Thyroid gland (tissue), 4 donors: ENCODE data around the gene TTLL10. TPM values are rescaled to one million over a fixed set of nuclear protein-coding genes. Genes with fewer than 3 reads are reported as not detected.

Source experiments
- DNase-seq, 2 donors: peaks; one replicate each; pipeline ENCODE4 v3.0.0-alpha.2; 2019
- H3K27ac ChIP-seq, 3 donors: fragments of 200-600 bp; sonication (generic); 1 replicate in 2 of 3; 2 replicates in 1 of 3; pipeline ENCODE4 v1.5.1; 2016 to 2019; ENCODE audit warnings: mild to moderate bottlenecking in 1 of 3, moderate library complexity in 1 of 3
- H3K27me3 ChIP-seq: fragments of 200-600 bp; sonication (generic); one replicate; pipeline ENCODE4 v1.5.1; 2019
- H3K36me3 ChIP-seq, 2 donors: fragments of 200-600 bp; sonication (generic); one replicate each; pipeline ENCODE4 v1.5.1; 2016 to 2019
- H3K4me1 ChIP-seq, 2 donors: fragments of 200-600 bp; sonication (generic); one replicate each; pipeline ENCODE4 v1.5.1; 2017 to 2019
- H3K4me3 ChIP-seq, 3 donors: fragments of 200-600 bp; sonication (generic); replicated peaks in 1 of 3; 1 replicate in 2 of 3; 2 replicates in 1 of 3; pipeline ENCODE4 v1.5.1; 2016; ENCODE audit warnings: mild to moderate bottlenecking in 1 of 3
- H3K9me3 ChIP-seq: fragments of 200-600 bp; sonication (generic); one replicate; pipeline ENCODE4 v1.5.1; 2017
- CTCF ChIP-seq, 6 experiments: fragments of 200-600 bp in 3 of 6; fragments of 450-650 bp in 3 of 6; sonication (generic) in 3 of 6; IDR thresholded peaks; one replicate each; pipeline ENCODE4 v1.5.1; 2016 to 2019; ENCODE audit warnings: antibody characterized with exemption in 6 of 6, mild to moderate bottlenecking in 2 of 6, inconsistent platforms in 1 of 6, moderate library complexity in 1 of 6
- POLR2A ChIP-seq, 2 donors: fragments of 450-650 bp; IDR thresholded peaks; one replicate each; pipeline ENCODE4 v1.6.1; 2017; ENCODE audit warnings: antibody characterized with exemption in 2 of 2, mild to moderate bottlenecking in 2 of 2, moderate library complexity in 1 of 2
- WGBS, 2 donors: methylation state at CpG; one replicate each; pipeline ENCODE4 v1.1.5; 2017; 5-methylcytosine and 5-hydroxymethylcytosine counted together
- intact Hi-C: fragments of 100-400 bp; cut with DNase I; formaldehyde crosslinking; loops from one replicate; pipeline ENCODE4 v1.15.1; 2023
- total RNA-seq, 4 donors: library from RNA; depleted of rRNA; stranded (reverse); fragments of >200 nt; gene quantifications; one replicate each; pipeline ENCODE4 v1.2.3, GENCODE V29; 2016

Gene TTLL10
- total RNA-seq, 4 donors from 2014 or later, result 0.13 to 0.29 TPM; not detected in 2

- 60 to 100% methylated on average over 1 to 2 of the region's 11 CpGs for WGBS, 2 donors
- H3K27me3 ChIP-seq, result no peaks in the 10 kb centered on the region
- H3K4me1 ChIP-seq, result peaks cover 8 to 16% of the 10 kb centered on the region in 2 donors
- no peaks in the 10 kb centered on the region for H3K36me3 ChIP-seq
- DNase-seq, result no peak
- intact Hi-C loops, result no loop called here
- no peaks in the 10 kb centered on the region for H3K9me3 ChIP-seq
- no peak for TF ChIP-seq POLR2A (IDR thresholded peaks at IDR 0.05)
- no peak for TF ChIP-seq CTCF (IDR thresholded peaks at IDR 0.05)
- H3K27ac ChIP-seq, result no peak overlapping the region
- H3K4me3 ChIP-seq, result no peak overlapping the region
Measured at GRCh38 chr1:1240348-1240732, 66.7 kb downstream of the TTLL10 start.

DNA sequence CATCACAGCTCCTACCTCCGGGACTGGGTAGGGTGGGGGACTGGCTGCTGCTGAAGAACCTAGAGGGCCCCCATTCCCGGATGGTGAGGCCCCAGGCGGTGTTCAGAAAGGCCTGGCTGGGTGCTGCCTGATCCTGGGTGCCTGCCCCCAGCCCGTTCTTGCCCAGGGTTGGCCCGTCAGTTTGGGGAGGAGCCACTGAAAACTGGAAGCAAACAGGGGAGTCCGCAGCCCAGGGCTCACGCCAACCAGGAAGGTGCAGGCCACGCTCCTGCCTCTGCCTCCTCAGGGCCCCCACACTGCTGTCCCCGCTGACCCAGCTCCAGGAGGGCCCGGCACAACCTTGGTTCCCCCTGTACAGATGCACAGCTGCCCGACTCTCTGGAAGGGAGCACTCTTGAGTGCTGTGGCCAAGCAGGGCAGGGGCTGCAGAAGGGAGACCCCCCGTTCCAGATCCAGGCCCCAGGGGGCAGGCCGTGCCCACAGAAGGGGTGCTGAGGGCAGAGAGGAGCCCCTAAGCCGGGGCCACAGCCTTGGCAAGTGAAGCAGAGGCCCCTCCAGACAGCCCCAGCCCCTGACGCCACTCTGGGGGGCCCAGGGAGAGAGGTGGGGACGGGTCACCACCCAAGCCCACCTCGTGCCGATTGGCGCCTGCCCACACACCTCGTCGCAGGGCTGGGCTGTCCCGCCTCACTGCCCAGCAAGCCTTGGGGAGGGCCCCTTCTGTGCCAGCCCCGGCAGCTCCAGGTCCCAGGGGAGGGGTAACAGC lies 67.3 kb downstream of the TTLL10 start:
- intact Hi-C loops, result no loop called here
- no peak for DNase-seq

DNA sequence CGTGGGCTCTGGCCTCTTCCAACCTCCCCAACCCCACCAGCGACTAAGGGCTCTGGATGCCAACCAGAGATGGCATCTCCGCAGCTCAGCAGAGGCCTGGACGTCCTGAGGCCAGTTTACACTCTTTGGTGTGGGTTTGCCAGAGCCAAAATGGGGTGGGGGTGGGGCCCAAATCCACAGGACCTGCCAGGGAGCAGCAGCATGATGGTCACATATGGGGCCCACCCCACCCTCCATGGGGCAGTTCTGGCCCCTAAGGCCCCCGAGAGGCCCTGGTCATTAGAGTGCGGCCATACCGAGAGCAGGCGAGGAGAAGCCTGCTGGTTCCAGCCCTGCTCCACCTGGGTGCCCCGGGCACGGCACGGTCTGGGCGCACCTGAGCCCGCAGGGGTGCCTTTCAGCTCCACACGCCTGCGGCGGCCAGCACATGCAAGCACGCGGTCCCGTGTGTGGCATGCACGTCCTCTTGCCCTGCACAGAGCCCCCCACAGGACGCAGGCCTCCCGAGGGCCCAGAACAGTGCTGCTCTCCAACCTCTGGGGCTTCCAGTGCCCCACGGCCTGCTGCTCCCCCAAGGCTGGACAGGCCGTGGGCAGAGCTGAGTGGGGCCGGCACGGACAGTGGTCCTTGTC lies 68.0 kb downstream of the TTLL10 start:
- WGBS, 2 donors, result 76 to 87% methylated on average over 6 to 8 of the region's 26 CpGs
- Histone ChIP-seq H3K27me3 (no peaks in the 10 kb centered on the region), H3K4me1 (peaks cover 8 to 20% of the 10 kb centered on the region in 2 donors), H3K36me3 (no peaks in the 10 kb centered on the region), H3K27ac (no peak overlapping the region), H3K4me3 (no peak overlapping the region), H3K9me3 (no peaks in the 10 kb centered on the region)
- intact Hi-C loops, result no loop called here
- DNase-seq, result no peak
- no peak for TF ChIP-seq POLR2A (IDR thresholded peaks at IDR 0.05)
- no peak for TF ChIP-seq CTCF (IDR thresholded peaks at IDR 0.05)

More for the DNA sequence above, 67.3 kb downstream of the TTLL10 start:
- TF ChIP-seq POLR2A (IDR thresholded peaks at IDR 0.05) (no peak), CTCF (IDR thresholded peaks at IDR 0.05) (no peak)
- no peaks in the 10 kb centered on the region for H3K36me3 ChIP-seq
- peaks cover 8 to 16% of the 10 kb centered on the region in 2 donors for H3K4me1 ChIP-seq
- no peak overlapping the region for H3K4me3 ChIP-seq
- H3K27ac ChIP-seq, result no peak overlapping the region
- no peaks in the 10 kb centered on the region for H3K9me3 ChIP-seq
- H3K27me3 ChIP-seq, result no peaks in the 10 kb centered on the region
- 56 to 63% methylated on average over 11 to 13 of the region's 23 CpGs for WGBS, 2 donors

GRCh38 chr1:1242461-1243265 lies 69.0 kb downstream of the TTLL10 start:
- 90 to 94% methylated on average over 11 to 29 of the region's 41 CpGs for WGBS, 2 donors
- Histone ChIP-seq H3K27me3 (no peaks in the 10 kb centered on the region), H3K4me3 (no peak overlapping the region), H3K36me3 (no peaks in the 10 kb centered on the region), H3K4me1 (peaks cover 0 to 14% of the 10 kb centered on the region in 2 donors), H3K9me3 (no peaks in the 10 kb centered on the region), H3K27ac (no peak overlapping the region)
- intact Hi-C loops, result no loop called here
- no peak for TF ChIP-seq POLR2A (IDR thresholded peaks at IDR 0.05)
- no peak for TF ChIP-seq CTCF (IDR thresholded peaks at IDR 0.05)
- no peak for DNase-seq
